ENCODE results near the gene INPP5A.

The INPP5A gene

DNA sequence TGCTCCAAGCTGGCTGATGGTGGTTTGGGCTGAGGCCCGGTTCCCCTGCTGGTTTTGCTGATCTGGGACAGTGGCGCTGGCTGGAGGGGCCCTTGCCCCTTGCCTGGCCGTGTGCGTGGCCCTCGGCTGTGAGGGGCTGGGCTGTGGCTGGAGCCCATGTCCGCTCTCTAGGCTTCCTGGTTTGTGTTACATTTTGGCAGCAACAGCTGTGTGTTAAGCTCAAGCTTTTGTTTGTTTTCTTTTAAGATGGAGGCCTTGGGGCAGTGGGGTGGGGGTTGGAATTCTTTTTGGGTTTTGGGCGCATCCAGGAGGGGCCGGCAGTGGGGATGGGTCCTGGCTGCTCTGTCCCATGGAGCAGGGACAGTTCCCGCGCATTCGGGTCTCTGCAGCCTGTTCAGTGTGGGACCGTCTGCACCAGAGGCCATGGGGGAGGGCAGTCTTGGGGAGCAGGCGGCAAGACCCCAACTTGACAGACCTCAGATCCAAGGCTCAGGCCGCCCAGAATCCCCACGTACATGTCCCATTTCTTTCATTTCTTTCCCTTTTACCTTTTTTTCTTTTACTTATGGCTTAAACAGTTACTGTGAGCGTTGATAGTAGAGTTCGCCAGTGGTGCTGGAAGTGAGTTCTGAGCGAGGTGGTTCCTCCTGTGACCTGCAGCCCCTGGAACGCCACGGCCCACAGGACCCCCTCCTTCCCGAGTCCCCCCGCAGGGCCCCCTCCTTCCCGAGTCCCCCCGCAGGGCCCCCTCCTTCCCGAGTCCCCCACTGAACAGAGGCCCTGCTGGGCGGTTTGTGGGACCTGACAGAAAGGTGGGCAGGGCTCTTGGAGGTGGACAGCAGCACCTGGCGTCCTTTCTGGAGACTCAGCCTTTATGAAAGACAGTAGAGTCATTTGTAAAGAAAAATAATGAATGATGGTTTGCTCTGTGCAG is 75.3 kb downstream of the INPP5A start:
- H3K4me3 ChIP-seq (replicated peaks; ENCODE audit: low read depth, low read length): no peak overlapping the region
- TF ChIP-seq, protein P1, sequence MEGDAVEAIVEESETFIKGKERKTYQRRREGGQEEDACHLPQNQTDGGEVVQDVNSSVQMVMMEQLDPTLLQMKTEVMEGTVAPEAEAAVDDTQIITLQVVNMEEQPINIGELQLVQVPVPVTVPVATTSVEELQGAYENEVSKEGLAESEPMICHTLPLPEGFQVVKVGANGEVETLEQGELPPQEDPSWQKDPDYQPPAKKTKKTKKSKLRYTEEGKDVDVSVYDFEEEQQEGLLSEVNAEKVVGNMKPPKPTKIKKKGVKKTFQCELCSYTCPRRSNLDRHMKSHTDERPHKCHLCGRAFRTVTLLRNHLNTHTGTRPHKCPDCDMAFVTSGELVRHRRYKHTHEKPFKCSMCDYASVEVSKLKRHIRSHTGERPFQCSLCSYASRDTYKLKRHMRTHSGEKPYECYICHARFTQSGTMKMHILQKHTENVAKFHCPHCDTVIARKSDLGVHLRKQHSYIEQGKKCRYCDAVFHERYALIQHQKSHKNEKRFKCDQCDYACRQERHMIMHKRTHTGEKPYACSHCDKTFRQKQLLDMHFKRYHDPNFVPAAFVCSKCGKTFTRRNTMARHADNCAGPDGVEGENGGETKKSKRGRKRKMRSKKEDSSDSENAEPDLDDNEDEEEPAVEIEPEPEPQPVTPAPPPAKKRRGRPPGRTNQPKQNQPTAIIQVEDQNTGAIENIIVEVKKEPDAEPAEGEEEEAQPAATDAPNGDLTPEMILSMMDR (IDR thresholded peaks at IDR 0.05; ENCODE audit: low read length, missing control alignments): no peak
- no peak for DNase-seq (ENCODE audit: low read depth)

DNA sequence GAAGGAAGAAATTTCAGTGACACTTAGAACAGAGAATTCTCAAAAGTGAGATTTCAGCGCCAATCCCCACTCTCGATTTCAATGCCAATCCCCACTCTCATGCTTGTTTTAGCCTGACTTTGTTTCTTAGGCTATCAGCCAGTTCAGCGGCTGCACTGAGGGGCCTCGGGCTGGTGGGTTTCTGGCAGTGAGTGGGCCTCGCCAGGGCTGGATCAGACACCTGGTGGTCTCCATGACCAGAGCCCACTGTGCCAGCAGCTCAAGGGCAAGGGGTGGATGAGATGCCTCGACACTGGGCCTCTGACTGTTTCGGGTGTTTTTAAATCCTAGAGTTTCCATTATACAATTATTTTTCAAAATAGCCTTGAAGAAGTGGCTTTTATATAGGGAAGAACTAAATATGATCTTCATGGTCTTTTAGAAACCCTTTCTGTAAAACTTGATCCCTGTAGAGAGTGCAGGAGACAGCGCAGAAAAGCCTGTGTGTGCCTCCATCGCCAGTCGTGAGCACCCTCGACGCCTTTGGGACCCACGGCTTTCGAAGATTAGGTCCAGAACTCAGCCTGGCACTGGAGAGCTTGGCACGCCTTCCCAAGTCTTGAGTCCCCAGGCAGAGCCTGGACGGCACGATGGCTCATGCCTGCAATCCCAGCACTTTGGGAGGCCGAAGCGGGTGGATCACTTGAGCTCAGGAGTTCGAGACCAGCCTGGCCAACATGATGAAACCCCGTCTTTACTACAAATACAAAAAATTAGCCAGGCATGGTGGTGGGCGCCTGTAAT is 76.2 kb downstream of the INPP5A start:
- no peak overlapping the region for H3K4me3 ChIP-seq (replicated peaks; ENCODE audit: low read depth, low read length)
- no peak for DNase-seq (ENCODE audit: low read depth)
- TF ChIP-seq, protein P1 (IDR thresholded peaks at IDR 0.05; ENCODE audit: low read length, missing control alignments): no peak

DNA sequence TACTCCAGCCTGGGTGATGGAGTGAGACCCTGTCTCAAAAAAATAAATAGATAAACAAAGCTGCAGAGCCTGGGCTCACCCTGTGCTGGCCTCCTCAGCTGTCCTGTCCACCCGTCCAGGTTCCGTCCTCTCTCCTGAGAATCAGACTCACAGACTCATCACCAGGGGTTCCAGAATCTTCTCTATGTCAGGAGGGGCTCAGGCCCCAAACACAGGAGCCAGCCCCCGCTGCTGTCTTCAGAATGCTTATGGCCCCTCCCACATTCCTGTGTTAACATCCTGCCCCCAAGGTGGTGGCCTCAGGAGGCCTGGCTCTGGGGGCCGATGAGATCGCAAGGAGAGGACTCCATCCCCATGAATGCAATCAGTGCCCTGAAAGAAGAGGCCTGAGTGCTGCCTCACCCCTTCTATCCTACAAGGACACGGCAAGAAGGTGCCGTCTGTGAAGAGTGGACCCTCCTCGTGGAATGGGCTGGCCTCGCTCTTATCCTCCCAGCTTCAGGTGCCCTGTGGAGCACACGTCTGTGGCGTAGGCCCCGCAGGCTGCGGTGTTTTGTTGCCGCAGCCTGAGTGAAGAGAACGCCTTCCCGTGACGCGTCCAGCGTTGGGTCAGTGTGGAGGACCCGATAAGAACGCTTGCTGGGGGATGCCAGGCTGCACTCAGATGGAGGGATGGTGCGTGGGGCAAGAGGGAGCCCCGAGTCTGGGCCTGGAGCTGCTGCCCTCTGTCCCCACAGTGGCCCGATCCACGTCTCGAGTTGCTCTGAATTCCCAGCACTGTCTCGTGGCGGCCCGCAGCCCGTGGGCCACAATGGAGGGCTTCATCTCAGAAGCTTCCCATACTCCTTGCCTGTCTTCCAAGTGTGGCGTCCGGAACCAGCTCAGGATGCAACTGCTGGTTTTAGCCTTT is 77.1 kb downstream of the INPP5A start:
- no peak for DNase-seq (ENCODE audit: low read depth)
- TF ChIP-seq, protein P1 (IDR thresholded peaks at IDR 0.05; ENCODE audit: low read length, missing control alignments): no peak
- no peak overlapping the region for H3K4me3 ChIP-seq (replicated peaks; ENCODE audit: low read depth, low read length)

DNA sequence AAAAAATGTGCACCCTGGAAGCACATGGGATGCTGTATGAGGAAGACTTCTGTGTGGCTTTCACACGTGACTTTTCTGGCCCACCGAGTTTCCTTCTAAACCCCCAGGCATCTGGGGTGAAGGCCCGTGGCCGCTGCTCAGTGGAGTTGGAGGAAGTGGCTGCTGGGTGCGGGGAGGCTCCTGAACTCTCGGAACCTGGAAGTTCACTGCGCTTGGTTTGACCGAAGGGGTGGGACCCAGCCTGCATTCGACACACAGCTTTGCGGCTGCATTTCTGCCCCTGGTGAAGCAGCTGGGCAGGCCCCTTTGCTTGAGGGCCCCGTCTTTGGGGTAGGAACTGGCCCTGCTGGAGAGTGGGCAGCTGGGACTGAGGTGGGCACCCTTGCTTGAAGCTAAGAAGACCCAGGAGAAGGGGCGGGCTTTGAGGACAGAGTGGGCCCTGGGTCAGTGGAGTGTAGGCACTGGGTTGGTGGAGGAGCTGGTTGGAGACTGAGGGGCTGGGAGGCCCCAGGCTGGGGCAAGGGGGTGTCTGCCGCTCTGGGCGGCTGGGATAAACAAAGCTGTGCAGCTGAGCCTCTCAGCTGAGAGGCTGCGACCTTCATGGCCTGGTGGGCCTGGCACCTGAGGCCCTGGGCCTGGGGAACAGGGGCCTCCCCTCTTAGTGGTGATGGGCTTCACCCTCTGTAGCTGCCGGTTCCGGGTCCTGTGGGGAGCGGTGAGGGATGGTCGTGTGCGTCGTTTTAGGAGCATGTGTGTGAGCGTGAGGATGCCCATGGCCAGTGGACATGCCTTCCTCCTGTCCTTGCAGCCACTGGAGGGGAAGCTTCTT is 78.0 kb downstream of the INPP5A start:
- no peak for DNase-seq (ENCODE audit: low read depth)
- TF ChIP-seq, protein P1 (IDR thresholded peaks at IDR 0.05; ENCODE audit: low read length, missing control alignments): no peak
- H3K4me3 ChIP-seq (replicated peaks; ENCODE audit: low read depth, low read length): no peak overlapping the region

DNA sequence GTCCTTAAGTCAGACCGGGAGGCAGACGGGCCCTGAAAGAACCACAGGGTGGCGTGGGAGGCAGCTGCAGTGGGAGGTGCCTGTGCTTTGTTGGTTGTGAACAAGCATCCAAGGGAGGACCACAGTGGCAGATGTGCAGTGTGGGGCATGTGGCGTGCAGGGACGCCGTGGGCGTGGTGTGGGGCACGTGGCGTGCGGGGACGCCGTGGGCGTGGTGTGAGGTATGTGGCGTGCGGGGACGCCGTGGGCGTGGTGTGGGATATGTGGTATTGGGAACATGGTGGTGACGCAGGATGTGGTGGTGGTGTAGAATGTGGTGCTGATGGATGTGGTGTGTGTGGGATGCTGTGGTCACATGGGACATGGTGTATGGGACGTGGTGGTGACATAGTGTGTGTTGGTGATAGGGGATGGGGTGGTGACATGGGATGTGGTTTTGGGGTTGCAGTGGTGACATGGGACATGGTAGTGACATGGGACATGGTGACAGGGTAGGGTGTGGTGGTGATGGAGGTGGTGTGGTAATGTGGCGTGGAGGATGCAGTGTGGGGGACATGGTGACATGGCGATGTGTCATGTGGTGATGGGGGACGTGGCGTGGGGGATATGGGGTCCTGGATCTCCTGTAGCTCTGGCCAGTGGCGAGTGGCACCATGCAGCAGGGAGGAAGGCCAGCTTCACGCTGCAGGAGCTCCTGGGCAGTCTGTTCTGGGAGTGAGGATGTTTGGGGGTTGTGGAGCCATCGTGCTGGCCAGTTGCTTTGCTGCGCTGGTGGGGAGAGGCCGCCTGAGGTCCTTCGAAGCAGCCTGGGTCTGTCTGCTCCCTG is 78.8 kb downstream of the INPP5A start:
- TF ChIP-seq, protein P1 (IDR thresholded peaks at IDR 0.05; ENCODE audit: low read length, missing control alignments): no peak
- no peak overlapping the region for H3K4me3 ChIP-seq (replicated peaks; ENCODE audit: low read depth, low read length)
- DNase-seq (ENCODE audit: low read depth): no peak
